GM19025 (cell line): ENCODE results near the gene PRTFDC1.

Source experiments
- ATAC-seq: cut with Tn5 transposase; IDR thresholded peaks from one replicate; pipeline ENCODE4 v1.9.1; 2021; ENCODE audit warnings: mild to moderate bottlenecking, low read depth, moderate library complexity; ENCODE audit not compliant: unreplicated experiment

Gene PRTFDC1

GRCh38 chr10:24804956-24805355, 147.4 kb downstream of the PRTFDC1 start:
- no peak for ATAC-seq

GRCh38 chr10:24804392-24804791, 148.0 kb downstream of the PRTFDC1 start:
- ATAC-seq: no peak

GRCh38 chr10:24802378-24802777, 150.0 kb downstream of the PRTFDC1 start:
- no peak for ATAC-seq

GRCh38 chr10:24800861-24801260, 151.5 kb downstream of the PRTFDC1 start:
- no peak for ATAC-seq
